NCI-H345 treated with DMSO at 0.1 percent for 48 hours (cell line): Measurements from ENCODE around the gene HPCAL4.

Experiments
- DNase-seq: peaks from one replicate; lab custom pipeline; 2025; ENCODE audit not compliant: unreplicated experiment; lab: John Stamatoyannopoulos, UW

HPCAL4 gene

GRCh38 chr1:39704757-39705156 lies 13.5 kb upstream of the HPCAL4 start:
- no peak for DNase-seq

DNA sequence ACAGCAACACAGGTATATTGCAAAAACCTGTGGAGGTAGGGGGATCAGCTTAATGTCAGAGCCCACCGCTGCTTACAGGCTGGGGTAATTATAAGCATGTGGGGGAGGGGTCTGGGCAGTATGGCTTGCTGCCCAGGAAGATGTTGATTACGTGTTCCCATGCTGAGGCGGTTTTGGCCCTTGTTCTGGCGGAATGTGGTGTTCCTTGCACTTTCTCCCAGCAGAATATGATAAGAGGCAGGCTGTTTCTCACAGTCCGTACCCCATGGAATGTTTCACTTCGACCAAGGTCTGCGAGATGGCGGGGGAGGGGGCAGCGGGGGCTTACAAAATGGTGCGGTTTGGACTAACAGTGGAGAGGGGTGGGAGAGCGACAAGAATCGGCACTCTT lies 9.8 kb upstream of the HPCAL4 start:
- no peak for DNase-seq

DNA sequence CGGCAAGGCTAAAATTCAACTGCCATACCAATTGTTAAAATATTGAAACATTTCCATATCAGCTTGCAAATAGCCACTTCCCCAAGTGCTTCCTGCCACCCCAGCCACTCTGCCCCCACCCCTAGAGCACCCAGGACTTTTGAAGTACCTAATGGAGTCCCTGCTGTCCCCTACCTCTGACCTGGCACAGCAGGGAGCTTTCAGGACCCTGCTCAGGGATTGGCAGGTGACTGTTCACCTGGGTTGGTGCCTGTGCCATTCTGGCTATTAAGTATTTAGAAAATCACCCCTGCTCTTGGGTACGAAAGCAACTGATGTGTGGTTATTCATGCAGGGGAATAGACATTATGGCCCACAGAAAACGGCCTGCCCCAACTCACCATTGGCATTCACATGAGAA lies 9.1 kb upstream of the HPCAL4 start:
- no peak for DNase-seq

GRCh38 chr1:39699419-39699818 lies 8.2 kb upstream of the HPCAL4 start:
- no peak for DNase-seq

DNA sequence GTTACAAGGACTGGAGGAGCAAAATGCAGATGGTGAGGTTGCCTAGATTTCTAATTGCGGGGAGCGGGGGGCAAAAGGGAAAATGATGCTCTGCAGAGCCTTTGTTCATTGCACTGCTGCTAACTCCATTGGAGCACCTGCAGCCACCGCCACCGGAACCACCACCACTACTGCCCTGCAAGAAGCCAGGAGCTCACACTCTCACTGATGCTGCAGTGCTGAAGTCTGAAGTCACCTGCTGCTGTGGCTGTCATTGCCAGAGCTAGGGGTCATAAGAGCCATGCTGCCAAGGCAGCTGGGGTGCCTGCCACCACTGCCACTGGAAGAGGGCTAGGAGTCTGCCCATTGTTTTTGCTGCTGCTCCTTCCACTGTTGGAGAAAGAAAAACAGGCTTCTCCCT lies 7.3 kb upstream of the HPCAL4 start:
- DNase-seq: no peak

DNA sequence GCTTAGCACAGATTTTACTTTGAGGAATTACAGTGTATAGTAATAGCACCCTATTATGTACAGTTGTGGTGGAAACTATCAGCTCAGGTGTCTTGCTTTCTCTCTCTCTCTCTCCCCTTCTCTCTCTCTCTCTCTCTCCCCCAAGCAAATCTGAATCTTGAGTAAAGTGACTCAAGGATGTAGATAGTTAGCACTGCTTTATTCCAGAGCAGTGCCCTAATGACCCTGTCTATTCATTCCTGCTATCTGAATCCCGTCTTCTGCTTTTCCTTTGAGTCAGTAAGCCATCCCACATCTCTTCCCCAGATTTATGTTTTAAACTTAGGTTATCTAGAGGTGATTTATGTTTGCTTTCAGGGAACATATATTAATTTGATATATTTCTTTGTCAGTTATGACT lies 5.2 kb upstream of the HPCAL4 start:
- no peak for DNase-seq

DNA sequence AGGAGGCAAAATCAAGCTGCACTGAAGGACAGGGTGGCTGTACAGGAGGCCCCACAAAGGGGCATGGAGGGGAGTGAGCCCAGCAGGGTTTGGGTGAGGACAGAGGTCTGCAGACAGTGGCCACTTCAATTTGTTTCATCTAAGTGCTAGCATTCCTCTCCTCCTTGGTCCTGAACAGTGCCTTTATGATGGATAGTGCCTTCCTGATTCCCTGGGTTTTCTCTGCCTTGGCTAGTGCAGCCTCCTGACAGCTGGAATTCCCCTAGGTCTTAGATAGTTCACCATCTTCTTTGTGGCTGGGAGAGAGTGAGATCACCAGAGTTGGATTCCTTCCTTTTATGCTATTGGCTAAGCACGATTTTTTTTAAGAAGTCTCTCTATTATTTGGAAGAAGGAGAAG lies 3.8 kb upstream of the HPCAL4 start:
- DNase-seq: no peak

GRCh38 chr1:39694026-39694425 lies 2.8 kb upstream of the HPCAL4 start:
- no peak for DNase-seq

DNA sequence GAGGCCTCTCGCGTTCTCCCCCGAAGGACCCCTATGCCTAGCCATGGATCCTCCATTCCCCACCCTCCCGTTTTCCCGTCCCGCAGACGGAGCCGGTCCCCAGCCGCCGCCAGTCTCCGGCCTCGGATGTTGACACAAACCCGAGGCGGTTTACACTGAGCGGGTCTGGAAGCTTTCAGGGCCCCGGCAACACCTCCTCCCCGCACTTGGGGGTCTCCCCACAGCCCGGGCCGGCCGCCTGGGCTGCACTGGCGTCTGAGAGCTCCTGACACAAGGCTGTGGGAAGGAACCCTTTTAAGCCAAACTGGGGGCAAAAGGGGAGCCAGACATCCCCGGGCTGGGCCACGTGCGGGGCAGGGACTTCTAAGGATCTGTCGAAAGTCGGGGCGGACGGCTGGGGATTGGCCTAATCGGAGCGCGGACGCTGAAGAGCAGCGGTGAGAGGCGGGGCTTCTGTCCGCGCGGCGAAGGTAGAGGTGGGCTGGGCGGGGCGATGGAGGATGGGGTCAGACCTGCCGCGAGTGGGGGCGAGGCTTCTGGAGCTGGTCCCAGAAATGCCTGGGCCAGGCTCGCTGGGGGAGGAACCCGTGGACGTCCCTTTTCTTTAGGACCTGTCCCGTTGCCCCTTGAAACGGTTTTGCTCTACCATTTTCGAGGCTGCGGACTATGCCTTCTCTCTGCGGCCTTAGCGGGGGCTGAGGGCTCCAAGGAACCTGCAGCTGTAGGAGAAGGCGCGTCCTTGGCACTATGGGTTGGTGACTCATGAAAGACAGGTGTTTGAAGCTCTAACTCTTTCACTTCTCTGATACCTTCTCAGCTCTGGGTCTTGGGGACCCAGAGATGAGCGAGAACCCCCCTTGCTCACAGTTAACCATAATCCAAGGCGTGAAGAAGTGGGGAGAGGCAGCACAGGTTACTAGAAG lies 1.2 kb upstream of the HPCAL4 start:
- DNase-seq: no peak

DNA sequence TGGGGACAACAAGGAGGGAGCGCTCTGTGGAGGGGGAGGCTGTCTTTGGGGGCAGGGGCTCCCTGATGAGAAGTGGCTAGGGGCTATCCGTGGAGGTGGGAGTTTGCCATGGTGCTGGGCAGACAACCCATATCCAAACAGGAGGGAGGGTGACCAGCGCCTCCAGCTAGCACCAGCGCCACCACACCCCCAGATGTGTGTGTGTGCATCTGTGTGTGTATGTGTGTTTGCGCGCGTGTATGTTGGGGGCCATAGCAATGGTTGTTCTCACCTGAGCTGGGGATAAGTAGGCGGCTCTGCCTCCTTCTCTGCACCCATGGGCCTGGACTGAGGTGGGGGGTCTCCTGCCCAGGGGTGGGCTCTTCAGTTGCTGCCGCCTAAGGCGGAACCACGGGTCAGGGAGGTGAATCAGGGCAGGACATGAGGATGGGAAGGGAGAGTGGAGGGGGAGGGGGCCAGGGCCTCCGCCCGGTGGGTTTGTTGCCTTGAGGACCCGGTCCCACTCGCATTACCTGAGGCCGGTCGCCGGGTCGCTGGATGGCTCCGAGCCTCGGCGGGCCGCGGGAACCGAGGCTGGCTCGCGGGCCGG lies 345 bp downstream of the HPCAL4 start:
- DNase-seq: no peak

GRCh38 chr1:39690225-39690624 lies 1.0 kb downstream of the HPCAL4 start:
- DNase-seq: no peak

- DNase-seq: no peak
These were observed 1.6 kb downstream of the HPCAL4 start for GRCh38 chr1:39689635-39690034.

GRCh38 chr1:39689214-39689613 lies 2.0 kb downstream of the HPCAL4 start:
- no peak for DNase-seq

GRCh38 chr1:39688706-39689105 lies 2.5 kb downstream of the HPCAL4 start:
- DNase-seq: no peak

GRCh38 chr1:39687243-39687642 lies 4.0 kb downstream of the HPCAL4 start:
- DNase-seq: no peak

GRCh38 chr1:39685071-39685470 lies 6.2 kb downstream of the HPCAL4 start:
- DNase-seq: no peak

DNA sequence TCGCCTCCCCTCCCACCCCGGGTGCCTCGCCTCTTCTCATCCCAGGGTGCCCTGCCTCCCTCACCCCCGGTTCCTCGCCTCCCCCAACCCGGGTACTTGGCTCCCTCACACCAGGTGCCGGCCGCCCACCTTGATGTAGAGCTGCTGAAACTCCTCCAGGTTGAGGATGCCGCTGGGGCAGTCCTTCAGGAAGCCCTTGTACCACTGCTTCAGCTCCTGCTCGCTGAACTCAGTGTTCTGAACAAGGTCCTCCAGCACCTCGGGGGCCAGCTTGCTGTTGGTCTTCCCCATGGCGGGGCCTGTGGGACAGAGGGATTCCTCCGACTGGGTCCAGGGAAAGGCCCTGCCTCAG lies 6.9 kb downstream of the HPCAL4 start:
- DNase-seq: no peak

GRCh38 chr1:39683591-39684312 lies 7.5 kb downstream of the HPCAL4 start:
- no peak for DNase-seq

- no peak for DNase-seq
These were observed 9.2 kb downstream of the HPCAL4 start for GRCh38 chr1:39681999-39682398.

DNA sequence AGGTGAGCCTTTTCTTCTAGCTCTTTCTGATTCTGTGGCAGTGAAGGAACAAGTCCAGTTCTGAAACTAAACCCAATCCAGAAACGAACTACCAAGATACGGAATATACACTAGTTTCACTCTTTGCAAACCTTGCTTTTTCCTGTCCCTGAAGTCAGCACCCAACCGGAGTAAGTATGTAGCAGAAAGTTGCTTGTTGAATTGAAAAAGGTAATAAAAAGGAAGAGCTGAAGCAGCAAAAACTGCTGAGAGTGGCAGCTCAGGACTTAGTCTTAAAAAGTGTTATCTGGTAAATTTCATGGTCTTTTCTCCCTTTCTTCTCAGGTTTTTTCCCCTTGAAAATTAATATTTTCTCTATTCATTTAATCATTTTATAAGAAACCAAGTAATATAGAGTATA lies 9.9 kb downstream of the HPCAL4 start:
- DNase-seq: no peak

DNA sequence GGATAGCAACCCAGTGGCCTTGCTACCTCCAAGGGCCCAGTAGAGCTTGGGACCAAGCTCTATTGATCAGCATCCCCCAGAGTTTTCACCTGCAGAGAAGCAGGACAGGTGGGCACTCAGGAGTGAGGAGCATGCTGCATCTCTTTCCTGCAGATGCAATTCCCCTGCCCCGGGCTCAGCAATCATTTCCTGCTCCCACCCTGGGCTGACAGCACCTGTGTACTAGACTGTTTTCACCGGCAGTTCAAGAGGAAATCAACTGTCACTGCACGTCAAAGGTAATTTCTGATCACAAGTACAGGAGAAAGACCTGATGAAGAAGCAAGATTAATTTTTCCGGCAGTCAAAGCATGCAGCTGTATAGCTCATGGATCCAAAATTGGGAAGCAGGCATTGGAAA lies 10.5 kb downstream of the HPCAL4 start:
- DNase-seq: no peak

DNA sequence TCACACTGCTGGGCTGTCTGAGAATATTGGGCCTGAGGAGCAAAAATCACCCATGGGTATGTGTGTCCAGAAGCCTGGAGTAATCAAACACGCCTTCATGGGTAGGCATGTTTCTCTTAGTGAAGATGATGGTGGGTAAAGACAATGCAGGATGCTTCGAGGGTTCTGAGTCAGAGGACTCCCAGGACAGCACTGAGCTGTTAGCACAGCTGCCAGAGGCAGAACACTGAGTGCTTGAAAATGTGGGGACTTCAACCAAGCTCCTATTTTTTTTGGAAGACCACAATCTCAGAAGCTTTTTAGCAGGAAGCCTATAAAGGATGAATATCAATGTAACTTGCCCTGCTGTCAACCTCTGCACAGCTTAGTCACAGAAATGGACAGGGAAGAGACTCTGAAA lies 11.4 kb downstream of the HPCAL4 start:
- DNase-seq: no peak
